ENCODE measurements around the gene TRIM58.

The TRIM58 gene

DNA sequence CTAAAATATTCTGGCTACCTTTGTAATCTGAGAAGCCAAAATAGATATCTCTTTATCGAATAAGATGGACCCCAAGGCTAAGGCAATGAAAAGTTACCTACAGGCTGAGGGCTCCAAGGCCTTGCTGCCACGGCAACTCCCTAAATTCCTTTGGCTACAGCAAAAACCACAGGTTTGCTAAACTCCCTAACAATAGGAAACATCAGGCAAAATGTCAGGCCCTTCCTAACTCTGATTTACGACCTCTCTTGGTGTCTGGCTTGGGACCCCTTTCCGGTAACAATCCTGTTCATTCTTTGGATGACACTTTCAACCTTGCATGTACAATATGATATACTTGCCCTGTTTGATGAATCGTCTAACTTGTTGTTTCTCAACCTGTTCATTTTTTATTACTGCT, 51.8 kb downstream of the TRIM58 start:
- H3K4me3 ChIP-seq (ENCODE audit: low read depth, low read length), result no peak overlapping the region
- TF ChIP-seq, protein P1, sequence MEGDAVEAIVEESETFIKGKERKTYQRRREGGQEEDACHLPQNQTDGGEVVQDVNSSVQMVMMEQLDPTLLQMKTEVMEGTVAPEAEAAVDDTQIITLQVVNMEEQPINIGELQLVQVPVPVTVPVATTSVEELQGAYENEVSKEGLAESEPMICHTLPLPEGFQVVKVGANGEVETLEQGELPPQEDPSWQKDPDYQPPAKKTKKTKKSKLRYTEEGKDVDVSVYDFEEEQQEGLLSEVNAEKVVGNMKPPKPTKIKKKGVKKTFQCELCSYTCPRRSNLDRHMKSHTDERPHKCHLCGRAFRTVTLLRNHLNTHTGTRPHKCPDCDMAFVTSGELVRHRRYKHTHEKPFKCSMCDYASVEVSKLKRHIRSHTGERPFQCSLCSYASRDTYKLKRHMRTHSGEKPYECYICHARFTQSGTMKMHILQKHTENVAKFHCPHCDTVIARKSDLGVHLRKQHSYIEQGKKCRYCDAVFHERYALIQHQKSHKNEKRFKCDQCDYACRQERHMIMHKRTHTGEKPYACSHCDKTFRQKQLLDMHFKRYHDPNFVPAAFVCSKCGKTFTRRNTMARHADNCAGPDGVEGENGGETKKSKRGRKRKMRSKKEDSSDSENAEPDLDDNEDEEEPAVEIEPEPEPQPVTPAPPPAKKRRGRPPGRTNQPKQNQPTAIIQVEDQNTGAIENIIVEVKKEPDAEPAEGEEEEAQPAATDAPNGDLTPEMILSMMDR (IDR thresholded peaks at IDR 0.05; ENCODE audit: low read depth, low read length), result no peak

DNA sequence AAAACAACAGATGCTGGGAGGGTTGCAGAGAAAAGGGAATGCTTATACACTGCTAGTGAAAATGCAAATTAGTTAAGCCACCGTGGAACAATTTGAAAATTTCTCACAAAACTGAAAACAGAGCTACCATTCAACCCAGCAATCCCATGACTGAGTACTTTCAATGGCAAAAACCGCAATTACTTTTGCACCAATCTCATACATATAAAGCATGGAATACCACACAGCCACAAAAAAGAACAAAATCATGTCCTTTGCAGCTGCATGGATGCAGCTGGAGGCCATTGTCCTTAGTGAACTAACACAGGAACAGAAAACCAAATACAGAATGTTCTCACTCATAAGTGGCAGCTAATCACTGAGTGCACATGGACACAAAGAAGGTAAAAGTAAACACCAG, 56.8 kb downstream of the TRIM58 start:
- TF ChIP-seq, protein P1 (IDR thresholded peaks at IDR 0.05; ENCODE audit: low read depth, low read length), result no peak
- H3K4me3 ChIP-seq (ENCODE audit: low read depth, low read length), result no peak overlapping the region

DNA sequence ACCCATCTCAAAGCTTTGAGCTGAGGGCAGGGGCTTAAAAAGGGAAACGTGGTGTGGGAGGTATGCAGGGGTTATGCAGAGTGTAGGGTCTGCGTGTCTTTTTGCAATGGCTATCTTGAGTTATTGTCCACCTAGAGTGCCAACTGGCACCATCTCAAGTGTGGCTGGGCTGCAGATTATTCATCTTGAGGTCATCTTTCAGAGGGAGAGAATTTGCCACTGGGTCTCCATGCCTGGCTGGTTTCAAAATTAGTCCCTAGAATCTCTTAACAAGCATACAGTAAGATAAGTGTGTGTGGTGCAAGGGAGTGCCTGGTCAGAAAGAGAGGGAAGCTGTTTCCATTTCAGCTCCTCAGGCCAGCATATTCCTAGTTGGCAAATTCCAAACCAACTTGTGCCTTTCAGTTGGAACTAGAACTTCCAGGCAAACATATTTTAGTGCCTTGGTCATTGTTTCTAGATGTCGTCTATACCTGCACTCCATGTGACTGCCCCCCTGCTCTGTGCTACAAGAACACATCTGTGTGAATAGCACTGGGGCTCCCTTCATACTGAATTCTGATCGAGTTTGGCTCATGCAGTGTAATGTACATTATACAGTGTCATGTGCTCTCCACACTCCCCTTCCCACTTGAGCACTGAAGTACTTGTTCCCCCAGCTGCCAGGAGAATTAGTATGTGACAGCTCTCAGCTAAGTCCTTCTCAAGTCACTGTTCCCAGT, 58.1 kb downstream of the TRIM58 start:
- no peak overlapping the region for H3K4me3 ChIP-seq (ENCODE audit: low read depth, low read length)
- TF ChIP-seq, protein P1 (IDR thresholded peaks at IDR 0.05; ENCODE audit: low read depth, low read length), result no peak

DNA sequence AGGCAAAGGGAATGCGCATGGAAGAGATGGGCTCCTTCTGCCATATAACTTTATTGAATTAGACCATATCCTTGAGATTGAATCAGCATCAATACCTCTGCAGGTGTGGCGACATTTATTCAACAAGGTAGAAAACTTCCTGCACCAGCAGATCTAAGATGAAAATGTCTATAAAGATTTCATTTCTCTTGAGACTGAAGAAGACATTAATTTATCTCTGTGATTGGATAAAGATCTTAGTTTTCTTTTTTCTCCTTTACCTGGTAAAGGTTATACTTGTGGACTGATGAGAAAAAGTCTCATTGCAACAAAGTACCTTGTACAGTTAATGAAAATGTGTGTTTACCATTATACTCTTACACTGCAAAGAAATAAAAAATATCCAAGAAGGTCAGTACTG, 63.0 kb downstream of the TRIM58 start, which contains the start of gene OR2T8:
OR2T8 (plus strand) TSS at position 301 of the 400 bp plus-strand sequence. CDS start 766 bp downstream, outside the sequence.
- TF ChIP-seq, protein P1 (IDR thresholded peaks at IDR 0.05; ENCODE audit: low read depth, low read length), result no peak
- no peak within 1 kb of the TSS for H3K4me3 ChIP-seq (ENCODE audit: low read depth, low read length)

DNA sequence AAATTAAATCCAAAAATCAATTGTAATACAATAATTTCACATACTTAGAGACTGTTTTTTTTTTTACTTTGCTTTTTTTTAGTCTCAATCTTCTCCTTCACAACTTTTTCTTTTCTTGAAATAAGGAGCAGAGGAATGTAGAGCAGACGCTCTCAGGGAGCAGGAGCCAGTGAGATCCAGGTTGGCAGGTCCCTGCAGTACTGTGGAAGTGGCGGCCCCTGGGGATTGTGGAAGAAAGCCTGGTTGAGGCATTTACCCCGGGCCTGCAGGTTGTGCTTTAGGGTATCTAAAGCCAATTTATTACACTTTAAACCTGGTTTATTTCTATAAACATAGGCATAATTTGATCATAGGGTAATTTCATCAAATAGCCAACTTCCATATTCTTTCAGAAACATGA, 67.0 kb downstream of the TRIM58 start:
- TF ChIP-seq, protein P1 (IDR thresholded peaks at IDR 0.05; ENCODE audit: low read depth, low read length), result no peak
- H3K4me3 ChIP-seq (ENCODE audit: low read depth, low read length), result no peak overlapping the region

DNA sequence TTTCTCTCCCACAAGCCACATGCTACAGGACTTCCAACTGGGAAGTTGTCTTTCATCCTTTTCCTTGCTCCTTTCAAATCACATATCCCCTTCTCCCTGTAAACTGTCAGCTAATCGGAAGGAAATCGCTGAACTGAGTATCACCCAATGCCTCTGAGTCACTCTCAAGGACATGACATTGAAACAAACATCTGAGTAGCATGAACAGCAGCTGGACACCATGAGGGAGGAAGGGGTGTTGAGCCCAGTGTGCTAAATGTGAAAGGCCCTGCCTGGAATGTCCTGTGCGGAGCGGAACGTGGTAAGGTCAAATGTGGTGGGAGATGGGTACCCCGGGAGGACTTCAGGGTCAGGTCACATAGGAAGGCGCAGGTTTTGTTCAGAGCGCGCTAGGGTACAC, 67.9 kb downstream of the TRIM58 start, which contains the start of gene OR2AJ1:
OR2AJ1 (plus strand) TSS at position 22 of the 400 bp plus-strand sequence. CDS start 8,880 bp downstream, outside the sequence.
- TF ChIP-seq, protein P1 (IDR thresholded peaks at IDR 0.05; ENCODE audit: low read depth, low read length), result no peak
- H3K4me3 ChIP-seq (ENCODE audit: low read depth, low read length), result no peak within 1 kb of the TSS

All from WI38 (cell line).